H1 (cell line): ENCODE data around the gene ADIPOR2. TPM values are rescaled to one million over a fixed set of nuclear protein-coding genes. Genes with fewer than 3 reads are reported as not detected.

Experiments
- CTCF ChIA-PET: fragments of 300-600 bp; sonication (Branson Sonifier 250); formaldehyde crosslinking; loops from one replicate; lab custom pipeline; 2021; ENCODE audit not compliant: partially characterized antibody; lab: Charles Lee
- POLR2A ChIA-PET: fragments of 300-600 bp; sonication (Branson Sonifier 250); formaldehyde crosslinking; loops from one replicate; lab custom pipeline; 2021; ENCODE audit warnings: inconsistent platforms; ENCODE audit not compliant: partially characterized antibody; lab: Charles Lee
- DNase-seq, 2 experiments: peaks; one replicate each; pipeline versions ENCODE4 v3.0.0 to v3.0.0-alpha.2; 2010 to 2022; ENCODE audit warnings: low spot score in 2 of 2, low read depth in 1 of 2, mixed read lengths in 1 of 2
- FAIRE-seq: peaks from 2 replicates; lab custom pipeline; 2011; peaks lifted over from hg19 to GRCh38; lab: Jason Lieb, UNC
- H2AFZ ChIP-seq: 2 replicates; pipeline ENCODE4 v1.8.1; 2012; ENCODE audit warnings: low read length, inconsistent platforms
- H2AK5ac ChIP-seq: 2 replicates; pipeline ENCODE4 v1.6.1; 2013; ENCODE audit warnings: low read depth, low read length
- H2BK120ac ChIP-seq: replicated peaks from 2 replicates; pipeline ENCODE3; 2013; ENCODE audit warnings: low read depth, low read length, inconsistent platforms
- H2BK12ac ChIP-seq: 2 replicates; pipeline ENCODE4 v1.6.1; 2013; ENCODE audit warnings: low read depth, low read length
- H2BK15ac ChIP-seq: 2 replicates; pipeline ENCODE4 v1.6.1; 2013; ENCODE audit warnings: low read length
- H2BK20ac ChIP-seq: 2 replicates; pipeline ENCODE4 v1.6.1; 2013; ENCODE audit warnings: low read length
- H2BK5ac ChIP-seq: 2 replicates; pipeline ENCODE4 v1.6.1; 2013; ENCODE audit warnings: low read depth, low read length
- H3K14ac ChIP-seq: 2 replicates; pipeline ENCODE4 v1.6.1; 2013; ENCODE audit warnings: inconsistent platforms; ENCODE audit not compliant: insufficient read length
- H3K18ac ChIP-seq: 2 replicates; pipeline ENCODE4 v1.6.1; 2013; ENCODE audit warnings: low read length; ENCODE audit errors: extremely low read depth
- H3K23ac ChIP-seq: 2 replicates; pipeline ENCODE4 v1.6.1; 2013; ENCODE audit warnings: inconsistent platforms; ENCODE audit not compliant: insufficient read length
- H3K23me2 ChIP-seq: 2 replicates; pipeline ENCODE4 v1.6.1; 2013; ENCODE audit warnings: low read depth, low read length
- H3K27ac ChIP-seq: 2 replicates; pipeline ENCODE4 v1.6.1; 2011; ENCODE audit warnings: low read depth, low read length, inconsistent platforms
- H3K27me3 ChIP-seq, 4 experiments: replicated peaks in 1 of 4; 1 replicate in 1 of 4; 2 replicates in 3 of 4; pipeline versions ENCODE4 v1.6.1 to v1.8.1; 2011 to 2013; ENCODE audit warnings: low read length in 3 of 4, mild to moderate bottlenecking in 3 of 4, inconsistent platforms in 2 of 4, mixed read lengths in 2 of 4, moderate library complexity in 1 of 4; ENCODE audit not compliant: control insufficient read depth in 3 of 4, insufficient read depth in 3 of 4; ENCODE audit errors: extremely low read depth in 1 of 4
- H3K36me3 ChIP-seq, 4 experiments: 2 replicates each; pipeline versions ENCODE4 v1.6.1 to v1.8.1; 2011 to 2013; ENCODE audit warnings: mild to moderate bottlenecking in 4 of 4, low read length in 3 of 4, moderate library complexity in 2 of 4, control low read depth in 1 of 4, inconsistent platforms in 1 of 4; ENCODE audit not compliant: insufficient read depth in 4 of 4, control insufficient read depth in 2 of 4
- H3K4ac ChIP-seq: replicated peaks from 2 replicates; pipeline ENCODE3; 2013; ENCODE audit warnings: low read length, low read depth, mixed read lengths, inconsistent platforms; ENCODE audit not compliant: insufficient read length
- H3K4me1 ChIP-seq, 4 experiments: replicated peaks in 1 of 4; 1 replicate in 1 of 4; 2 replicates in 3 of 4; pipeline versions ENCODE4 v1.6.1 to v1.8.1; 2011 to 2013; ENCODE audit warnings: low read length in 3 of 4, inconsistent platforms in 2 of 4, mixed read lengths in 1 of 4; ENCODE audit not compliant: insufficient read depth in 4 of 4, control insufficient read depth in 3 of 4
- H3K4me2 ChIP-seq, 2 experiments: 2 replicates each; pipeline versions ENCODE4 v1.6.1 to v1.8.1; 2011 to 2013; ENCODE audit warnings: low read depth in 2 of 2, low read length in 2 of 2, control low read depth in 1 of 2, inconsistent platforms in 1 of 2, mild to moderate bottlenecking in 1 of 2; ENCODE audit not compliant: insufficient read depth in 1 of 2
- H3K4me3 ChIP-seq, 4 experiments: fragments of 200-600, 300-600 bp in 1 of 4; sonication (generic), shearing (Covaris generic), sonication (Bioruptor Twin) in 1 of 4; 2 replicates each; pipeline versions ENCODE4 v1.5.1 to v1.8.1; 2011 to 2016; ENCODE audit warnings: low read length in 4 of 4, low read depth in 3 of 4, control low read depth in 2 of 4, inconsistent platforms in 2 of 4, mild to moderate bottlenecking in 2 of 4, mixed read lengths in 1 of 4, moderate library complexity in 1 of 4; ENCODE audit not compliant: insufficient read depth in 2 of 4; ENCODE audit errors: extremely low read depth in 1 of 4
- H3K56ac ChIP-seq: replicated peaks from 2 replicates; pipeline ENCODE3; 2013; ENCODE audit warnings: low read depth, mild to moderate bottlenecking, mixed read lengths, low read length, inconsistent platforms; ENCODE audit not compliant: insufficient read length
- H3K79me1 ChIP-seq: 2 replicates; pipeline ENCODE4 v1.6.1; 2013; ENCODE audit warnings: low read depth, low read length, control low read depth
- H3K79me2 ChIP-seq, 2 experiments: 2 replicates each; pipeline versions ENCODE4 v1.6.1 to v1.8.1; 2012 to 2013; ENCODE audit warnings: low read length in 2 of 2, mild to moderate bottlenecking in 2 of 2, inconsistent platforms in 1 of 2; ENCODE audit not compliant: insufficient read depth in 2 of 2, control insufficient read depth in 1 of 2
- H3K9ac ChIP-seq, 4 experiments: replicated peaks in 1 of 4; 1 replicate in 1 of 4; 2 replicates in 3 of 4; pipeline versions ENCODE4 v1.6.1 to v1.8.1; 2011 to 2013; ENCODE audit warnings: low read depth in 3 of 4, low read length in 3 of 4, control low read depth in 2 of 4, mild to moderate bottlenecking in 2 of 4, moderate library complexity in 2 of 4, inconsistent platforms in 1 of 4; ENCODE audit errors: extremely low read depth in 1 of 4
- H3K9me3 ChIP-seq, 2 experiments: 2 replicates each; pipeline versions ENCODE4 v1.6.1 to v1.8.1; 2012 to 2013; ENCODE audit warnings: mild to moderate bottlenecking in 2 of 2, moderate library complexity in 2 of 2, control low read depth in 1 of 2, inconsistent platforms in 1 of 2, low read depth in 1 of 2, low read length in 1 of 2, mixed read lengths in 1 of 2; ENCODE audit not compliant: insufficient read depth in 2 of 2
- H4K20me1 ChIP-seq, 2 experiments: replicated peaks in 1 of 2; 2 replicates each; pipeline versions ENCODE3 to v1.8.1; 2011 to 2013; ENCODE audit warnings: inconsistent platforms in 2 of 2, low read length in 2 of 2, mild to moderate bottlenecking in 1 of 2; ENCODE audit not compliant: insufficient read depth in 2 of 2, control insufficient read depth in 1 of 2
- H4K5ac ChIP-seq: 2 replicates; pipeline ENCODE4 v1.6.1; 2013; ENCODE audit warnings: low read length, low read depth, mixed read lengths, inconsistent platforms; ENCODE audit not compliant: insufficient read length
- H4K8ac ChIP-seq: 2 replicates; pipeline ENCODE4 v1.8.0; 2013; ENCODE audit warnings: mild to moderate bottlenecking, moderate library complexity, low read length, inconsistent platforms; ENCODE audit not compliant: insufficient read depth; ENCODE audit errors: extremely low read depth
- H4K91ac ChIP-seq: replicated peaks from 2 replicates; pipeline ENCODE3; 2013; ENCODE audit warnings: low read length, mixed read lengths, inconsistent platforms; ENCODE audit not compliant: insufficient read length
- BRCA1 ChIP-seq: IDR thresholded peaks from 2 replicates; pipeline ENCODE4 v1.6.1; 2012; ENCODE audit warnings: low read depth, low read length, improper control_type of control experiment
- CBX5 ChIP-seq: fragments of 300-800, 300-1000 bp; sonication (generic); IDR thresholded peaks from 2 replicates; pipeline ENCODE4 v1.7.1; 2016; ENCODE audit warnings: antibody characterized with exemption, low read length, low read depth
- CTBP2 ChIP-seq: IDR thresholded peaks from 2 replicates; pipeline ENCODE4 v1.7.0; 2011; ENCODE audit warnings: borderline replicate concordance, mild to moderate bottlenecking, moderate library complexity, mixed read lengths, low read length; ENCODE audit not compliant: insufficient read depth, insufficient read length
- KDM1A ChIP-seq: fragments of 200-600, 300-600 bp; sonication (generic); IDR thresholded peaks from 2 replicates; pipeline ENCODE4 v1.7.1; 2016; ENCODE audit warnings: mild to moderate bottlenecking, low read length, borderline replicate concordance
- KDM4A ChIP-seq: IDR thresholded peaks from one replicate; pipeline ENCODE4 v1.7.1; 2012; ENCODE audit warnings: low read depth, mild to moderate bottlenecking, moderate library complexity, low read length, inconsistent platforms; ENCODE audit not compliant: severe bottlenecking
- MAFK ChIP-seq: IDR thresholded peaks from 2 replicates; pipeline ENCODE4 v1.6.1; 2012; ENCODE audit warnings: low read depth, mild to moderate bottlenecking, improper control_type of control experiment, low read length
- SAP30 ChIP-seq: fragments of 300-600 bp; sonication (generic); IDR thresholded peaks from 2 replicates; pipeline ENCODE4 v1.7.1; 2012; ENCODE audit warnings: low read length, moderate library complexity, mild to moderate bottlenecking, inconsistent platforms; ENCODE audit not compliant: insufficient read depth, insufficient replicate concordance
- SIX5 ChIP-seq: IDR thresholded peaks from 2 replicates; pipeline ENCODE4 v1.6.1; 2011; ENCODE audit warnings: mild to moderate bottlenecking, low read depth, low read length
- SP2 ChIP-seq: IDR thresholded peaks from 2 replicates; pipeline ENCODE4 v1.6.1; 2012; ENCODE audit warnings: mild to moderate bottlenecking, low read length, inconsistent platforms
- SP4 ChIP-seq: IDR thresholded peaks from 2 replicates; pipeline ENCODE4 v1.6.1; 2012; ENCODE audit warnings: low read length, inconsistent platforms
- SRF ChIP-seq: IDR thresholded peaks from 2 replicates; pipeline ENCODE4 v1.6.1; 2011; ENCODE audit warnings: mild to moderate bottlenecking, low read depth, low read length, moderate library complexity
- TAF1 ChIP-seq: IDR thresholded peaks from 2 replicates; pipeline ENCODE4 v1.6.1; 2011; ENCODE audit warnings: mild to moderate bottlenecking, low read depth, low read length
- WGBS, 2 experiments: shearing (Covaris generic) in 1 of 2; methylation state at CpG; one replicate each; pipeline versions ENCODE4 v1.1.6 to v1.1.7; 2013 to 2015; ENCODE audit warnings: low lambda C conversion rate in 2 of 2, mixed read lengths in 2 of 2, inconsistent platforms in 1 of 2, low coverage in 1 of 2, missing lambda C conversion rate in 1 of 2; ENCODE audit not compliant: insufficient replicate concordance in 2 of 2, insufficient coverage in 1 of 2, insufficient read length in 1 of 2; ENCODE audit errors: extremely low coverage in 1 of 2, missing lambda C conversion rate in 1 of 2; 5-methylcytosine and 5-hydroxymethylcytosine counted together
- polyA plus RNA-seq, 7 experiments: library from polyadenylated mRNA; depleted of rRNA in 3 of 7; stranded (reverse) in 5 of 7; unstranded in 2 of 7; fragments of >200 nt in 5 of 7; fragments of 200-250 nt in 2 of 7; gene quantifications; 1 replicate in 5 of 7; 2 replicates in 1 of 7; 4 replicates in 1 of 7; pipeline versions ENCODE4 v1.2.1 to v1.2.3, GENCODE V29; 2011 to 2013; ENCODE audit warnings: missing spikeins in 2 of 7, mixed read lengths in 2 of 7
- total RNA-seq: library from RNA; stranded (reverse); fragmentation: NEBNext Ultra II Directional; extraction: Animal tissue kit (Norgen Biotek cat#: 25700); gene quantifications from 2 replicates; pipeline ENCODE4 v1.2.1, GENCODE V29; 2021

ADIPOR2 gene
- total and polyA plus RNA-seq, 2 of the 8 experiments (the other 6 are each of a cell fraction or from before 2014, with no cell fraction given): 17.5 to 50.8 TPM

DNA sequence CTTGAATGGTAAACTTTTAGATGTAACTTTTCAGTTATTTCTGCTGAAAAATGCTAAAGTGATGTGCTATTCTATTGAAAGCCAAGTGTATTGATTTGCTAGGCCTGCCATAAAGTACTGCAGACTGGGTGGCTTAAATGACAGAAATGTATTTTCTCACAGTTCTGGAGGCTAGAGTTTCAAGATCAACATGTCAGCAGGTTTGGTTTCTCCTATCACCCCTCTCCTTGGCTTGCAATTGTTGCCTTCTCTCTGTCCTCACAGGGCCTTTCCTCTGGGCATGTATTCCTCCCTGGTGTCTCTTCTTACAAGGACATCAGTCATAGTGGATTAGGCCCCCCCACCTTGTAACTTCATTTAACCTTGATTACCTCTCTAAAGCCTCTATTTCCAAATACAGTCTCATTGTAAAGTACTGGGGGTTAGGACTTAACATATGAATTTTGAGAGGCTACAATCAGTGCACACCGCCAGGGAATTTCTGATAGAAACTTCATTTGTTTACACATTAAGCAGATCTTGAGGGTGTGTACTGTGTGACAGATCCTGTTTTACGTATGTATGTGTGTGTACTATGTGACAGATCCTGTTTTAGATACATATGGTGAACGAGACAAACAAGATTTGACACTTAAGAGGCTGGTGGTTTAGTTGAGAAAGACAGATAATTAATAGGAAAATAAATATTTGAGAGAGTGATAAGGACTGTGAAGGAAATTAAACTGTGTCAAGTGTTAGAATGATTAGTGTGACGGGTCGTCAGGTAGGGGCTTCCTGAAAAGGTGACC lies 49.5 kb downstream of the ADIPOR2 start:
- 90% methylated on average over 5 of the region's 5 CpGs; no CpG with 5 or more reads in 1 of the 2 experiments for WGBS, 2 experiments
- no peak overlapping the region for H2AFZ ChIP-seq
- no peak for FAIRE-seq
- TF ChIP-seq CBX5: no peak
- TF ChIP-seq SP4: no peak
- no peak for TF ChIP-seq SAP30
- no peak for TF ChIP-seq SRF
- TF ChIP-seq SP2: no peak
- no peak for TF ChIP-seq BRCA1
- no peak for TF ChIP-seq CTBP2
- no peak for TF ChIP-seq KDM1A
- TF ChIP-seq KDM4A: no peak
- TF ChIP-seq SIX5: no peak
- TF ChIP-seq MAFK: no peak
- TF ChIP-seq TAF1: no peak

More for the DNA sequence above, 49.5 kb downstream of the ADIPOR2 start:
- H3K14ac ChIP-seq: no peak overlapping the region
- peaks cover 0 to 1% (median 0%) of the 10 kb centered on the region in 4 experiments; a peak in 1 of 7 replicates for H3K27me3 ChIP-seq
- H3K56ac ChIP-seq: no peak overlapping the region
- H3K9me3 ChIP-seq: no peaks in the 10 kb centered on the region
- H4K8ac ChIP-seq: no peak overlapping the region
- H3K4me2 ChIP-seq: no peak overlapping the region
- peaks cover 0 to 67% of the 10 kb centered on the region in 2 experiments; a peak in 3 of 4 replicates for H3K79me2 ChIP-seq
- H4K91ac ChIP-seq: no peak overlapping the region
- H4K5ac ChIP-seq: no peak overlapping the region
- CTCF ChIA-PET: no interaction called here
- H3K4ac ChIP-seq: no peak overlapping the region
- H4K20me1 ChIP-seq: peaks cover 1 to 4% of the 10 kb centered on the region in 2 experiments
- no peaks in the 10 kb centered on the region for H3K36me3 ChIP-seq
- no peak overlapping the region for H3K23ac ChIP-seq
- H2BK15ac ChIP-seq: no peak overlapping the region
- H2BK12ac ChIP-seq: no peak overlapping the region
- no peak for DNase-seq
- H3K4me3 ChIP-seq: no peak overlapping the region
- H2AK5ac ChIP-seq: no peak overlapping the region
- H2BK5ac ChIP-seq: no peak overlapping the region
- no peak overlapping the region for H3K27ac ChIP-seq
- POLR2A ChIA-PET: interaction anchor here (1.2 kb wide), 1 partner anchor 21 kb away, joined by 3 read pairs; no protein-coding TSS in a partner anchor
- no peaks in the 10 kb centered on the region for H3K23me2 ChIP-seq
- no peak overlapping the region for H2BK20ac ChIP-seq
- H2BK120ac ChIP-seq: no peak overlapping the region
- H3K9ac ChIP-seq: no peak overlapping the region
- no peak overlapping the region for H3K18ac ChIP-seq
- H3K79me1 ChIP-seq: no peaks in the 10 kb centered on the region; the same call in 1 of the 2 replicates
- peaks cover 0 to 7% (median 1%) of the 10 kb centered on the region in 4 experiments; a peak in 2 of 7 replicates for H3K4me1 ChIP-seq
